NT2/D1 (cell line): ENCODE data around the gene ZDHHC4.

Source experiments
- YY1 ChIP-seq: IDR thresholded peaks from 2 replicates; pipeline ENCODE4 v1.6.1; 2011; ENCODE audit not compliant: insufficient read length, insufficient read depth
- ZNF274 ChIP-seq: IDR thresholded peaks from 2 replicates; pipeline ENCODE4 v1.6.1; 2011; ENCODE audit warnings: mild to moderate bottlenecking, low read depth, low read length

DNA sequence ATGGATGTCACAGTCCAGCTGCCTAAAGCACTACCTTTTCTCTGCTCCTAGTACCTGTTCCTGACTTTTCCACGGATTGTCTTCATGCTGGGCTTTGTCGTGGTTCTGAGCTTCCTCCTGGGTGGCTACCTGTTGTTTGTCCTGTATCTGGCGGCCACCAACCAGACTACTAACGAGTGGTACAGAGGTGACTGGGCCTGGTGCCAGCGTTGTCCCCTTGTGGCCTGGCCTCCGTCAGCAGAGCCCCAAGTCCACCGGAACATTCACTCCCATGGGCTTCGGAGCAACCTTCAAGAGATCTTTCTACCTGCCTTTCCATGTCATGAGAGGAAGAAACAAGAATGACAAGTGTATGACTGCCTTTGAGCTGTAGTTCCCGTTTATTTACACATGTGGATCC is 11.3 kb downstream of the ZDHHC4 start:
- no peak for TF ChIP-seq ZNF274
- TF ChIP-seq YY1, result no peak
